ENCODE results near the gene EBLN2.

Gene EBLN2

DNA sequence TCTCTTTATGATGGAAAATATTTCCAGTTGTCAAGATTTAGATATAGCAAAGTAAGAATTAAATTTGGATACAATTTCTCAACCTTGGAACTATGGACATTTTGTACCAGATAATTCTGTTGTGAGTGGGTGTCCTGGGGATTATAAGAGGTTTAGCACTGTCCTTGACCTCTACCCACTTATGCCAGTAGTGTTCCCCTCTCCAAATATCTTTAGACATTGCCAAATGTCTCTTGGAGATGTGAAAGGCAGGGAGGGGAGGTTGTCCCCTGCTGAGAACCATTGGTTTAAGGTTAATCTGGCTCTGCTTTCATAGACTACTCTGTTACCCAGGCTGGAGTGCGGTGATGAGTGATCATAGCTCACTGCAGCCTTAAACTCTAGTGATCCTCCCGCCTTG is at the start of gene EBLN2:
EBLN2 (plus strand) TSS at position 244 of the 400 bp plus-strand sequence. CDS start 423 bp downstream, outside the sequence.
- DNase-seq (ENCODE audit: low read depth in 2 of 3, low spot score in 2 of 3), result no peak

DNA sequence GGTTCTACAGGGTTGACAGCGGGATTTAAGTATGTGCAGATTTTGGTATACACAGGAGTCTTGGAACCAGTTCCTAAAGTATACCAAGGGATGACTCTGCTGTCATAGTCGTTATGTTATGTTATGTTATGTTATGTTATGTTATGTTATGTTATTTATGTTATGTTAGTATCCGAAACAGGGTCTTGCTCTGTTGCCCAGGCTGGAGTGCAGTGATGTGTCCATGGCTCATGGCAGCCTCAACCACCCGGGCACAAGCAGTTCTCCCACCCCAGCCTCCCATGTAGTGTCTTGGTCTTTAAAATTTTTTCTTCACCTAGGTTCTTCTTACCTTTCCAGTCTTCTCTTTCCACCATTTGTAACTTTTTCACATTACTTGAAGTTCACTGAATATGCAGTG is 43.2 kb upstream of the EBLN2 start:
- no peak for DNase-seq (ENCODE audit: low read depth in 2 of 3, low spot score in 2 of 3)

DNA sequence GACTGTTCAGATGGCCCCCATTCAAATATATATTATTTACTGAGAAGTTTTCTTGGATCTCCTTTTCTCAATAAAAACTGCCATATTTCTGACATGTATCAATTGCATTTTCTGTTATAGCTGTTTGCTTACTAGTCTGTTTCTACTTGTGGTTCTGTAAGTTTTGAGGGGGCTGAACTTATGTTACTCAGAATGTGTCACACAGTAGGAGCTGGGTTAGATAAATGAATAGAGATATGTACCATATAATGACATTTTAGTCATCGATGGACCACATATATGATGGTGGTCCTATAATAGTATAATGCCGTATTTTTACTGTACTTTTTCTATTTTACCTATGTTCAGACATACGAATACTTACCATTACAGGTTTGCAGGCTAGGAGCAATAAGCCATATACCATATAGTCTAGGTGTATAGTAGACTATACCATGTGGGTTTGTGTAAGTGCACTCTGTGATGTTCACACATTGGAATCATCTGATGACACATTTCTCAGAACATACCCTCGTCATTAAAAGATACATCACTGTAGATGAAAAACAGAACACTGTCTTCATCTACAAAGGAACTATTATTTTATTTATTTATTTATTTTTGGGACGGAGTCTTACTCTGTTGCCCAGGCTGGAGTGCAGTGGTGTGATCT is 42.5 kb upstream of the EBLN2 start:
- no peak for DNase-seq (ENCODE audit: low read depth in 2 of 3, low spot score in 2 of 3)

DNA sequence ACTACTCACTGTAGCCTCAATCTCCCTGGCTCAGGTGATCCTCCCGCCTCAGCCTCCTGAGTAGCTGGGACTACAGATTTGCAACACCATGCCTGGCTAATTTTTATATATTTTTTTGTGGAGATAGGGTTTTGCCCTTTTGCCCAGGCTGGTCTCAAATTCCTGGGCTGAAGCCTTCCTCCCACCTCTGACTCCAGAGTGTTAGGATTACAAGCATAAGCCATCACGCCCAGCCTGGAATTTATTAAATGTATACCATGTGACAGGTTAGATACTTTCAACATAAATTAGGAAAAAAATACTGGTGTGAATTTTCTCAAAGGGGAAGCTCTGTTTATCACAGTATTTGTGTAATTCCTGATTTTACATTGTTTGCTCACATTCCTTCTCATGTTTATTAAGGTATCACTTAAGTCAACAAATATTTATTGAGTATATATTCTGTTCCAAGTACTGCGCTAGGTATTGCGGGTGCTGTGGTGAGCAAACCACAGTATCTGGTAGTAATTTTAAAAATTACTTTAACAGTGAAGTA is 40.1 kb upstream of the EBLN2 start:
- no peak for DNase-seq (ENCODE audit: low read depth in 2 of 3, low spot score in 2 of 3)

DNA sequence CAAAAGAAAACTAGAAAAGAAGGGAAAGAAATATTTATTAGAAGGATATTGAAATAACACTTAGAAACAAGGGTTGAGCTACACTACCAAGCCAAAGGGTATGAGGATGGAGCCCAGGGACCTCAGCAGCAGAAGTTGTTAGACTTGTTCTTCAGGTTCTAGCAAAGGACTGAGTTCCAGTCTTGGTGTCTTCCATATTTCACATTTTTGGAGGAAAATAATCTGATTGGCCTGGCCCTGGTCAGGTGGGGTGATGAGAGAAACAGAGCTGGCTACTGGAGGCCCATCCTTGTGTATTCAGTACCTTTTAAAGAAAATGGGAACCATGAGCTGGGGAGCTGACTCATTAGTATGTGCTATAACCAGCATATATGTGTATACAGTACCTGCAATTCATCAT is 36.6 kb upstream of the EBLN2 start:
- DNase-seq (ENCODE audit: low read depth in 2 of 3, low spot score in 2 of 3), result no peak

DNA sequence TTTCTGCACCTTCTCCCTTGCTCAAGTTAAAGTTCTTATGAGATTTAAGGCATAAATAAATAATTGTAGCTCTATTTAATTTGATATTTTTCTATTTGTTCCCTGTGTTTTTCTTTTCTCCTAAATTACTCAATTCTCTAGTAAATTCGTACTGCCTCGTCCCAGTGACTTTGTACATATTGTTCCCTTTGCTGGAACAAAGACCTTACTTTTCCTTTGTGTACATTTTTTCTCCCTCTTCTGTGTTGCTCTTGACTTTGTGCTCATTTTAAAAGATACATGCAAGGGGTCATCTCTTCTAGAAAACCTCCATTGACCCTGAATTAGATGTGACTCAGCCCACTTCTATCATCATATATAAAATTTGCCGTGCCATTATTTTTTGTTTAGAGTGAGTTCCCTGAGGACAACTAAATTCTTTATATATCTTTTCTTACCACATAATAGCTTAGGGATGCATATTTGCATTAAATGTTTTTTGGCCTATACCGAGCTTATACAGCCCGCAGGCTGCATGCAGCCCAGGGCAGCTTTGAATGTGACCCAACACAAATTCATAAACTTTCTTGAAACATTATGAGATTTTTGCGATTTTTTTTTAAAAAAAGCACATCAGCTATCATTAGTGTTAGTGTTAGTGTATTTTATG is 35.2 kb upstream of the EBLN2 start:
- no peak for DNase-seq (ENCODE audit: low read depth in 2 of 3, low spot score in 2 of 3)

GRCh38 chr3:73026760-73027113 is 34.7 kb upstream of the EBLN2 start:
- no peak for DNase-seq (ENCODE audit: low read depth in 2 of 3, low spot score in 2 of 3)

- no peak for DNase-seq (ENCODE audit: low read depth in 2 of 3, low spot score in 2 of 3)
These were observed 32.7 kb upstream of the EBLN2 start for GRCh38 chr3:73028803-73029202.

- DNase-seq (ENCODE audit: low read depth in 2 of 3, low spot score in 2 of 3), result no peak
These were observed 32.1 kb upstream of the EBLN2 start for GRCh38 chr3:73029321-73029796.

DNA sequence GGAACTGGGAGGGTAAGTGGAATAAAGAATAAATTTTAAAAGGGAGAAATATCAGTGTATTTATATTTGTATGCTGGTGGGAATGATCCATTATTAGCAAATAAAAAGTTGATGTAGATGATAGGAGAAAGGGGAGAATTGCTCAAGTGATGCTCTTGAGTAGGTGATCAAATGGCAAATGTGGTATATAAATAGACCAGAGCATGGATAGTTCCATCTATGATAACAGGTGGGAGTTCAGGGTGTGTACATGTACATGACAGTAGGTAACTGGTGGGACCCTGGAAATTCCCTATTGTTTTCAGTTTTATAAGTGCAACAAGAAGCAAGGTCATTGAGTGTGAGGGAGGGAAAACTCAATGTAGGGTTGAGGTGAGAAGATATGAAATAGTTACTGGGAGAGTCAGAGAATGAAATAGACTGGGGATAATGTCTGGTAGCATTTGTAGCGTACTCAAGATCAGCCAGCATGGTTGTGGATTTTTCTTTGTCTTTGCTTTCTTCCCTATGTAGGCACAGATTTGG is 31.3 kb upstream of the EBLN2 start:
- DNase-seq (ENCODE audit: low read depth in 2 of 3, low spot score in 2 of 3), result no peak

GRCh38 chr3:73031573-73032103 is 29.8 kb upstream of the EBLN2 start:
- DNase-seq (ENCODE audit: low read depth in 2 of 3, low spot score in 2 of 3), result no peak

DNA sequence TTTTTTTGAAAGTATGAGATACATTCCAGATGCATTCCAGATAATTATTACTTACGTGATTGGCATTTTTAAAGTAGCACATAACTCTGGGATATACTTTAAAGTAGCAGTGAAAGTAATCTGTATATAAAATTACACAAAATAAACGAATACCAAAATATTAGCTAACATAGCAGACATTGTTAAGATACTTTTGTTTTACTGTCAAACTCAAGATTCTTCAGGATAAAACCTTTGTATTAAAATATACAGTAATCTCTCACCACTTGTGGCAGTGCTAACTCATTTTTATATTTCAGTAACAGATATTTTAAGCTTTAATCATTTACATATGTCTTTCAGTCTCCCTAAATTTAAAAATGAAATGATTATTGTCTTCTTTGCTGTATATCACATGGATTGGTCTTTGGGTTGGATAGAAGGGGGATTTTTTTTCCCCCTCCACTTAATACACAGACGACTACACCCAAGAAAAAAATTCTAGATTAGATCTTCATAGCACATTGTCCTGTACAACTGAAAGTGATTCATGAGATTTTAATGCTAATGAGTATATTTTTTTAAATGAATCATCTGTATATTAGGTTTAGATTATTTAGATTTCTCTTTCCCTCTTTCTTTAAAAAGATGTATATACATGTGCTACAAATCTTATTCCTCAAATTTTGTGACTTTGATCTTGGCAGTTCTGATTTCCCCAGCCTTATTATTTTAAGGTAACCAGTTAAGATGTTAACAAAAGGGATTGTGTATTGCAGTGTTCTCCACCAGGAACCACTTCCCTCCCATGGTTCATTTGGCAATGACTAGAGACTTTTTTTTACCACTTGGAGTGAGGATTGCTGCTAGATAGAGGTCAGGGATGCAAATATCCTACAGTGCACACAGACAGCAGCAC is 24.5 kb upstream of the EBLN2 start:
- DNase-seq (ENCODE audit: low read depth in 2 of 3, low spot score in 2 of 3), result no peak

DNA sequence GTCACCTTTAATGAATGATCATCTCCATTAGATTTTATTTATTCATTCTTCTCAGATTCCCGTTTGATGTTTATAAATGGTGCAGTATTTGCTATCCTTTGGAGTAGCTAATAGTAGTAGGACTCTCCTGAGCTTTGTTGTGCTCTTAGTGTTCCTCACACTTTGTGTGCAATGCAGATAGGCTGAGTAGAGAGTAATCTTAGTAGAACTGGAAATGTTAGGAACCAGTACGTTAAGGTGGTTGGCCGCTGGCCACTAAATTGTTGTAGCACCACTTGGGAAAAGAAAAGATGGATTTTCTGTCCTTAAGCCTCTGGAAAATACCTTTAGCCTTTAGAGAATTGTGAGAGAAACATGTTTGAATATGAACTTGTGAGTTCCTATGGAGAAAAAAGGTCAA is 19.9 kb upstream of the EBLN2 start:
- DNase-seq (ENCODE audit: low read depth in 2 of 3, low spot score in 2 of 3), result no peak

DNA sequence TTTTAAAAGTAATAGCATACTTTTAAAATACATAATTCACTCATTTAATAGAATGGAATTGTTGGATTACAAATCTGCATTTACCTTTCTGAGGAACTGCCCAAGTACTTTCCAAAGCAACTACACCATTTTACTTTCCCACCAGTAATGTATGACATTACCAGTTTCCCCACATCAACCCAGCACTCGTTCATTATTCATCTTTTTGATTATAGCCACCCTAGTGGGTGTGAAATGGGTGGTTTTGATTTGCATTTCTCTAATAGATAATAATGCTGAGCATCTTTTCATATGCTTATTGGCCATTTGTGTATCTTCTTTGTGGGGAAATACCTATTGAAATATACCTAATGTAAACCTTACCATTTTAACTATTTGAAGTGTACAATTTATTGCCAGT is 18.0 kb upstream of the EBLN2 start:
- DNase-seq (ENCODE audit: low read depth in 2 of 3, low spot score in 2 of 3), result no peak

GRCh38 chr3:73045391-73045790 is 16.1 kb upstream of the EBLN2 start:
- DNase-seq (ENCODE audit: low read depth in 2 of 3, low spot score in 2 of 3), result no peak

GRCh38 chr3:73046195-73046594 is 15.3 kb upstream of the EBLN2 start:
- DNase-seq (ENCODE audit: low read depth in 2 of 3, low spot score in 2 of 3), result no peak

- DNase-seq (ENCODE audit: low read depth in 2 of 3, low spot score in 2 of 3), result no peak
These were observed 12.1 kb upstream of the EBLN2 start for GRCh38 chr3:73049319-73049718.

- no peak for DNase-seq (ENCODE audit: low read depth in 2 of 3, low spot score in 2 of 3)
These were observed 8.6 kb upstream of the EBLN2 start for GRCh38 chr3:73052857-73053256.

DNA sequence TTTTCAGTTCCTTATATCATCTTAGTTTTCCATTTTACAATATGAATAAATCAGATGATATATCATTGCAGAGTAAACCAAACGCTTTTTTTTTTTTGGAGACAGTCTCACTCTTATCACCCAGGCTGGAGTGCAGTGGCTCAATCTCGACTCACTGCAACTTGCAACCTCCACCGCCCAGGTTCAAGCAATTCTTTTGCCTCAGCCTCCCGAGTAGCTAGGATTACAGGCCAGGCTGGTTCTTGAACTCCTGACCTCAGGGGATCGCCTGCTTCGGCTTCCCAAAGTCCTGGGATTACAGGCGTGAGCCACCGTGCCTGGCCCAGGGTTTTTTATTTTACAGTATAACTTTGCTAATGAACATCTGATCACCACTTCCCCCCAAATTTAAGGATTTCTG is 5.9 kb upstream of the EBLN2 start:
- DNase-seq (ENCODE audit: low read depth in 2 of 3, low spot score in 2 of 3), result no peak

GRCh38 chr3:73056014-73056844 is 5.2 kb upstream of the EBLN2 start:
- no peak for DNase-seq (ENCODE audit: low read depth in 2 of 3, low spot score in 2 of 3)

DNA sequence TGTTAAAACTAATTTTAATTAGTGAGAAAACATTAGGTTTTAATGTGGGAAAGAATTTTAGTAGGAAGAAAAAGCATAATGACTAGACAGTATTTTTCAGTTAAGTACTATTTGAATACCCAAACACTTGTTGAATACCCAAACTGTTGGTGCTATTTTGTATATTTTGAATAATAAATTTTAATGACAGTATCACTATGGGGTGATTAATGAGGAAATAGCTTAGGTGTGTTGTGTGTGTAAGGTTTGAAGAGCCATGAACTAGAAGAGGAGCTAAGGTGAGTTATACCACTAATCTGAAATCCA is 4.7 kb upstream of the EBLN2 start:
- DNase-seq (ENCODE audit: low read depth in 2 of 3, low spot score in 2 of 3), result no peak
